ENCODE results near the gene CASP8AP2.

- no peak for TF ChIP-seq POLR2AphosphoS5 (IDR thresholded peaks at IDR 0.05)
- TF ChIP-seq EP300 (IDR thresholded peaks at IDR 0.05) = no peak
Observed at GRCh38 chr6:89858041-89858440, 28.4 kb downstream of the CASP8AP2 start.

All from esophagus muscularis mucosa (tissue), 3 donors.